SKM-1 (cell line): Measurements from ENCODE around the gene SLC22A12.

Source experiments
- DNase-seq: peaks from one replicate; lab custom pipeline; 2025; ENCODE audit not compliant: unreplicated experiment; lab: John Stamatoyannopoulos, UW

Gene SLC22A12

GRCh38 chr11:64621283-64622019 is 30.4 kb downstream of the SLC22A12 start:
- no peak for DNase-seq

- no peak for DNase-seq
Measured at GRCh38 chr11:64622681-64623080, 31.7 kb downstream of the SLC22A12 start.

- peak; percentile 99 for DNase-seq
Measured at GRCh38 chr11:64624883-64625481, 34.0 kb downstream of the SLC22A12 start.

- no peak for DNase-seq
Measured at GRCh38 chr11:64626637-64627036, 35.6 kb downstream of the SLC22A12 start.

- no peak for DNase-seq
Measured at GRCh38 chr11:64627371-64627770, 36.4 kb downstream of the SLC22A12 start.

GRCh38 chr11:64628596-64628995 is 37.6 kb downstream of the SLC22A12 start:
- DNase-seq: no peak

GRCh38 chr11:64629103-64629502 is 38.1 kb downstream of the SLC22A12 start:
- no peak for DNase-seq

GRCh38 chr11:64629796-64630562 is 39.0 kb downstream of the SLC22A12 start:
- DNase-seq: no peak

- DNase-seq: no peak
Measured at GRCh38 chr11:64631675-64632074, 40.7 kb downstream of the SLC22A12 start.

- DNase-seq: no peak
Measured at GRCh38 chr11:64632237-64632636, 41.2 kb downstream of the SLC22A12 start.

GRCh38 chr11:64632654-64633053 is 41.6 kb downstream of the SLC22A12 start:
- no peak for DNase-seq

- DNase-seq: no peak
Measured at GRCh38 chr11:64633555-64634159, 42.6 kb downstream of the SLC22A12 start.

GRCh38 chr11:64637334-64638017 is 46.5 kb downstream of the SLC22A12 start:
- no peak for DNase-seq

GRCh38 chr11:64638018-64638665 is 47.1 kb downstream of the SLC22A12 start:
- no peak for DNase-seq

GRCh38 chr11:64638829-64639228 is 47.8 kb downstream of the SLC22A12 start:
- DNase-seq: no peak

- no peak for DNase-seq
Measured at GRCh38 chr11:64639885-64640284, 48.9 kb downstream of the SLC22A12 start.

GRCh38 chr11:64641596-64642417 is 50.8 kb downstream of the SLC22A12 start:
- no peak for DNase-seq

- no peak for DNase-seq
Measured at GRCh38 chr11:64642418-64642735, 51.4 kb downstream of the SLC22A12 start.

- no peak for DNase-seq
Measured at GRCh38 chr11:64642871-64643255, 51.8 kb downstream of the SLC22A12 start.
